ENCODE measurements around the gene IL17A. TPM values are rescaled to one million over a fixed set of nuclear protein-coding genes. Genes with fewer than 3 reads are reported as not detected.

Gene IL17A
- polyA plus RNA-seq: under 1 TPM in 1 of 2 donors, not detected in 1; 0.05 TPM

- 95 to 97% methylated on average over 7 of the region's 7 CpGs for WGBS, 2 donors
- Histone ChIP-seq H3K4me1 (ENCODE audit: control insufficient read depth in 2 of 2, insufficient read depth in 2 of 2, low read length in 1 of 2) (no peaks in the 10 kb centered on the region), H3K27me3 (ENCODE audit: control insufficient read depth in 1 of 2, insufficient read depth in 2 of 2, low read length in 2 of 2) (no peaks in the 10 kb centered on the region), H3K9me3 (ENCODE audit: control insufficient read depth in 2 of 2, insufficient read depth in 1 of 2, low read depth in 1 of 2, low read length in 1 of 2) (peaks cover 0 to 2% of the 10 kb centered on the region in 2 donors), H3K36me3 (ENCODE audit: control insufficient read depth in 2 of 2, insufficient read depth in 2 of 2, low read length in 1 of 2) (no peaks in the 10 kb centered on the region), H3K4me3 (ENCODE audit: low read depth in 1 of 2, low read length in 2 of 2) (no peak within 1 kb of the TSS), H3K27ac (ENCODE audit: low read depth in 2 of 2, low read length in 1 of 2) (no peak within 1 kb of the TSS)
Observed at GRCh38 chr6:52186075-52186474, at the start of gene IL17A. Gene IL17A (plus strand): TSS chr6:52186375. CDS start chr6:52186432, 57 bp downstream.

GRCh38 chr6:52136934-52137467, 49.2 kb upstream of the IL17A start:
- WGBS, 2 donors: 47 to 67% methylated on average over 12 of the region's 12 CpGs

GRCh38 chr6:52138284-52138683, 47.9 kb upstream of the IL17A start:
- Histone ChIP-seq H3K27me3 (ENCODE audit: control insufficient read depth in 1 of 2, insufficient read depth in 2 of 2, low read length in 2 of 2) (no peaks in the 10 kb centered on the region), H3K36me3 (ENCODE audit: control insufficient read depth in 2 of 2, insufficient read depth in 2 of 2, low read length in 1 of 2) (no peaks in the 10 kb centered on the region), H3K4me1 (ENCODE audit: control insufficient read depth in 2 of 2, insufficient read depth in 2 of 2, low read length in 1 of 2) (no peaks in the 10 kb centered on the region), H3K4me3 (ENCODE audit: low read depth in 1 of 2, low read length in 2 of 2) (no peak overlapping the region), H3K27ac (ENCODE audit: low read depth in 2 of 2, low read length in 1 of 2) (no peak overlapping the region), H3K9me3 (ENCODE audit: control insufficient read depth in 2 of 2, insufficient read depth in 1 of 2, low read depth in 1 of 2, low read length in 1 of 2) (no peaks in the 10 kb centered on the region)
- 77 to 84% methylated on average over 4 of the region's 4 CpGs for WGBS, 2 donors

More at GRCh38 chr6:52136934-52137467, 49.2 kb upstream of the IL17A start:
- Histone ChIP-seq H3K27ac (ENCODE audit: low read depth in 2 of 2, low read length in 1 of 2) (no peak overlapping the region), H3K4me1 (ENCODE audit: control insufficient read depth in 2 of 2, insufficient read depth in 2 of 2, low read length in 1 of 2) (no peaks in the 10 kb centered on the region), H3K27me3 (ENCODE audit: control insufficient read depth in 1 of 2, insufficient read depth in 2 of 2, low read length in 2 of 2) (no peaks in the 10 kb centered on the region), H3K36me3 (ENCODE audit: control insufficient read depth in 2 of 2, insufficient read depth in 2 of 2, low read length in 1 of 2) (no peaks in the 10 kb centered on the region), H3K9me3 (ENCODE audit: control insufficient read depth in 2 of 2, insufficient read depth in 1 of 2, low read depth in 1 of 2, low read length in 1 of 2) (no peaks in the 10 kb centered on the region), H3K4me3 (ENCODE audit: low read depth in 1 of 2, low read length in 2 of 2) (no peak overlapping the region)

GRCh38 chr6:52139985-52140680, 46.0 kb upstream of the IL17A start:
- WGBS, 2 donors: 37 to 40% methylated on average over 3 of the region's 3 CpGs
- H3K4me1 ChIP-seq (ENCODE audit: control insufficient read depth in 2 of 2, insufficient read depth in 2 of 2, low read length in 1 of 2): no peaks in the 10 kb centered on the region
- no peak overlapping the region for H3K4me3 ChIP-seq (ENCODE audit: low read depth in 1 of 2, low read length in 2 of 2)
- no peaks in the 10 kb centered on the region for H3K27me3 ChIP-seq (ENCODE audit: control insufficient read depth in 1 of 2, insufficient read depth in 2 of 2, low read length in 2 of 2)
- H3K9me3 ChIP-seq (ENCODE audit: control insufficient read depth in 2 of 2, insufficient read depth in 1 of 2, low read depth in 1 of 2, low read length in 1 of 2): no peaks in the 10 kb centered on the region
- no peak overlapping the region for H3K27ac ChIP-seq (ENCODE audit: low read depth in 2 of 2, low read length in 1 of 2)
- no peaks in the 10 kb centered on the region for H3K36me3 ChIP-seq (ENCODE audit: control insufficient read depth in 2 of 2, insufficient read depth in 2 of 2, low read length in 1 of 2)

- Histone ChIP-seq H3K4me1 (ENCODE audit: control insufficient read depth in 2 of 2, insufficient read depth in 2 of 2, low read length in 1 of 2) (no peaks in the 10 kb centered on the region), H3K36me3 (ENCODE audit: control insufficient read depth in 2 of 2, insufficient read depth in 2 of 2, low read length in 1 of 2) (no peaks in the 10 kb centered on the region), H3K9me3 (ENCODE audit: control insufficient read depth in 2 of 2, insufficient read depth in 1 of 2, low read depth in 1 of 2, low read length in 1 of 2) (no peaks in the 10 kb centered on the region), H3K27ac (ENCODE audit: low read depth in 2 of 2, low read length in 1 of 2) (no peak overlapping the region), H3K27me3 (ENCODE audit: control insufficient read depth in 1 of 2, insufficient read depth in 2 of 2, low read length in 2 of 2) (no peaks in the 10 kb centered on the region), H3K4me3 (ENCODE audit: low read depth in 1 of 2, low read length in 2 of 2) (no peak overlapping the region)
- WGBS, 2 donors: 83 to 84% methylated on average over 1 of the region's 1 CpG
Observed at GRCh38 chr6:52141596-52141995, 44.6 kb upstream of the IL17A start.

- Histone ChIP-seq H3K9me3 (ENCODE audit: control insufficient read depth in 2 of 2, insufficient read depth in 1 of 2, low read depth in 1 of 2, low read length in 1 of 2) (no peaks in the 10 kb centered on the region), H3K4me3 (ENCODE audit: low read depth in 1 of 2, low read length in 2 of 2) (no peak overlapping the region), H3K27ac (ENCODE audit: low read depth in 2 of 2, low read length in 1 of 2) (no peak overlapping the region), H3K4me1 (ENCODE audit: control insufficient read depth in 2 of 2, insufficient read depth in 2 of 2, low read length in 1 of 2) (no peaks in the 10 kb centered on the region), H3K36me3 (ENCODE audit: control insufficient read depth in 2 of 2, insufficient read depth in 2 of 2, low read length in 1 of 2) (no peaks in the 10 kb centered on the region), H3K27me3 (ENCODE audit: control insufficient read depth in 1 of 2, insufficient read depth in 2 of 2, low read length in 2 of 2) (no peaks in the 10 kb centered on the region)
- 84 to 85% methylated on average over 1 of the region's 1 CpG for WGBS, 2 donors
Observed at GRCh38 chr6:52142556-52142955, 43.6 kb upstream of the IL17A start.

GRCh38 chr6:52143551-52143950, 42.6 kb upstream of the IL17A start:
- Histone ChIP-seq H3K36me3 (ENCODE audit: control insufficient read depth in 2 of 2, insufficient read depth in 2 of 2, low read length in 1 of 2) (no peaks in the 10 kb centered on the region), H3K4me1 (ENCODE audit: control insufficient read depth in 2 of 2, insufficient read depth in 2 of 2, low read length in 1 of 2) (no peaks in the 10 kb centered on the region), H3K27me3 (ENCODE audit: control insufficient read depth in 1 of 2, insufficient read depth in 2 of 2, low read length in 2 of 2) (no peaks in the 10 kb centered on the region), H3K9me3 (ENCODE audit: control insufficient read depth in 2 of 2, insufficient read depth in 1 of 2, low read depth in 1 of 2, low read length in 1 of 2) (no peaks in the 10 kb centered on the region), H3K27ac (ENCODE audit: low read depth in 2 of 2, low read length in 1 of 2) (no peak overlapping the region), H3K4me3 (ENCODE audit: low read depth in 1 of 2, low read length in 2 of 2) (no peak overlapping the region)
- 82 to 84% methylated on average over 4 of the region's 4 CpGs for WGBS, 2 donors

- Histone ChIP-seq H3K4me1 (ENCODE audit: control insufficient read depth in 2 of 2, insufficient read depth in 2 of 2, low read length in 1 of 2) (no peaks in the 10 kb centered on the region), H3K27ac (ENCODE audit: low read depth in 2 of 2, low read length in 1 of 2) (no peak overlapping the region), H3K9me3 (ENCODE audit: control insufficient read depth in 2 of 2, insufficient read depth in 1 of 2, low read depth in 1 of 2, low read length in 1 of 2) (no peaks in the 10 kb centered on the region), H3K27me3 (ENCODE audit: control insufficient read depth in 1 of 2, insufficient read depth in 2 of 2, low read length in 2 of 2) (no peaks in the 10 kb centered on the region), H3K4me3 (ENCODE audit: low read depth in 1 of 2, low read length in 2 of 2) (no peak overlapping the region), H3K36me3 (ENCODE audit: control insufficient read depth in 2 of 2, insufficient read depth in 2 of 2, low read length in 1 of 2) (no peaks in the 10 kb centered on the region)
- 85 to 86% methylated on average over 14 of the region's 14 CpGs for WGBS, 2 donors
Observed at GRCh38 chr6:52144196-52145076, 41.7 kb upstream of the IL17A start.

GRCh38 chr6:52146851-52147445, 39.2 kb upstream of the IL17A start:
- Histone ChIP-seq H3K4me3 (ENCODE audit: low read depth in 1 of 2, low read length in 2 of 2) (no peak overlapping the region), H3K9me3 (ENCODE audit: control insufficient read depth in 2 of 2, insufficient read depth in 1 of 2, low read depth in 1 of 2, low read length in 1 of 2) (no peaks in the 10 kb centered on the region), H3K4me1 (ENCODE audit: control insufficient read depth in 2 of 2, insufficient read depth in 2 of 2, low read length in 1 of 2) (no peaks in the 10 kb centered on the region), H3K36me3 (ENCODE audit: control insufficient read depth in 2 of 2, insufficient read depth in 2 of 2, low read length in 1 of 2) (no peaks in the 10 kb centered on the region), H3K27ac (ENCODE audit: low read depth in 2 of 2, low read length in 1 of 2) (no peak overlapping the region), H3K27me3 (ENCODE audit: control insufficient read depth in 1 of 2, insufficient read depth in 2 of 2, low read length in 2 of 2) (no peaks in the 10 kb centered on the region)
- 85 to 86% methylated on average over 3 of the region's 3 CpGs for WGBS, 2 donors

All from esophagus (tissue), 2 donors.